H9 (cell line): ENCODE data around the gene SLC25A18. TPM values are rescaled to one million over a fixed set of nuclear protein-coding genes. Genes with fewer than 3 reads are reported as not detected.
A peak's percentile ranks its signal among the peaks of the same experiment; 100 is the strongest.

Experiments
- DNase-seq: peaks from one replicate; pipeline ENCODE4 v3.0.0-alpha.2; 2017
- H2AFZ ChIP-seq: one replicate; pipeline ENCODE4 v1.6.1; 2013; ENCODE audit warnings: mild to moderate bottlenecking, low read length, control low read depth, moderate library complexity
- H2AK5ac ChIP-seq: 2 replicates; pipeline ENCODE4 v1.6.1; 2013; ENCODE audit warnings: low read length, control low read depth, mixed read lengths; ENCODE audit not compliant: insufficient read length
- H2BK120ac ChIP-seq: one replicate; pipeline ENCODE4 v1.6.1; 2013; ENCODE audit warnings: low read depth, mild to moderate bottlenecking, low read length, control low read depth, inconsistent platforms; ENCODE audit not compliant: poor library complexity, severe bottlenecking
- H2BK12ac ChIP-seq: 2 replicates; pipeline ENCODE4 v1.6.1; 2013; ENCODE audit warnings: low read length, control low read depth, mixed read lengths, low read depth; ENCODE audit not compliant: insufficient read length
- H2BK15ac ChIP-seq: 2 replicates; pipeline ENCODE4 v1.6.1; 2013; ENCODE audit warnings: low read depth, low read length, control low read depth
- H2BK20ac ChIP-seq: one replicate; pipeline ENCODE4 v1.6.1; 2013; ENCODE audit warnings: low read depth, mild to moderate bottlenecking, low read length, control low read depth, inconsistent platforms; ENCODE audit not compliant: poor library complexity, severe bottlenecking
- H2BK5ac ChIP-seq: 2 replicates; pipeline ENCODE4 v1.6.1; 2013; ENCODE audit warnings: low read length, control low read depth, mixed read lengths; ENCODE audit not compliant: insufficient read length
- H3K14ac ChIP-seq: 2 replicates; pipeline ENCODE4 v1.6.1; 2013; ENCODE audit warnings: low read length, control low read depth; ENCODE audit not compliant: insufficient read depth
- H3K18ac ChIP-seq: 2 replicates; pipeline ENCODE4 v1.6.1; 2013; ENCODE audit warnings: low read depth, mild to moderate bottlenecking, mixed read lengths, low read length, control low read depth; ENCODE audit not compliant: insufficient read length
- H3K23ac ChIP-seq: 2 replicates; pipeline ENCODE4 v1.6.1; 2013; ENCODE audit warnings: low read length, control low read depth, mixed read lengths, low read depth; ENCODE audit not compliant: insufficient read length
- H3K23me2 ChIP-seq: 2 replicates; pipeline ENCODE4 v1.6.1; 2013; ENCODE audit warnings: low read depth, mild to moderate bottlenecking, mixed read lengths, low read length, control low read depth; ENCODE audit not compliant: insufficient read length, poor library complexity, severe bottlenecking
- H3K27ac ChIP-seq: 2 replicates; pipeline ENCODE4 v1.5.1; 2013; ENCODE audit warnings: low read length, control low read depth, mixed read lengths, low read depth; ENCODE audit not compliant: insufficient read length
- H3K27me3 ChIP-seq: 2 replicates; pipeline ENCODE4 v1.6.1; 2013; ENCODE audit warnings: low read length, control low read depth, inconsistent platforms; ENCODE audit not compliant: insufficient read depth
- H3K4ac ChIP-seq: 2 replicates; pipeline ENCODE4 v1.6.1; 2013; ENCODE audit warnings: low read depth, mild to moderate bottlenecking, control low read depth, inconsistent platforms, low read length, moderate library complexity
- H3K4me1 ChIP-seq: 2 replicates; pipeline ENCODE4 v1.6.1; 2013; ENCODE audit warnings: low read length, control low read depth, inconsistent platforms; ENCODE audit not compliant: insufficient read depth
- H3K4me2 ChIP-seq: 2 replicates; pipeline ENCODE4 v1.6.1; 2013; ENCODE audit warnings: low read length, control low read depth, mixed read lengths; ENCODE audit not compliant: insufficient read length, insufficient read depth
- H3K56ac ChIP-seq: 2 replicates; pipeline ENCODE4 v1.6.1; 2013; ENCODE audit warnings: low read depth, mild to moderate bottlenecking, mixed read lengths, low read length, control low read depth; ENCODE audit not compliant: insufficient read length
- H3K79me1 ChIP-seq: 2 replicates; pipeline ENCODE4 v1.6.1; 2013; ENCODE audit warnings: low read depth, mild to moderate bottlenecking, moderate library complexity, low read length, control low read depth, inconsistent platforms; ENCODE audit not compliant: insufficient read depth, poor library complexity, severe bottlenecking
- H3K79me2 ChIP-seq: 2 replicates; pipeline ENCODE4 v1.6.1; 2013; ENCODE audit warnings: low read length, control low read depth, inconsistent platforms; ENCODE audit not compliant: insufficient read depth
- H3K9ac ChIP-seq: 2 replicates; pipeline ENCODE4 v1.6.1; 2013; ENCODE audit warnings: low read length, control low read depth, mixed read lengths; ENCODE audit not compliant: insufficient read length; ENCODE audit errors: extremely low read depth
- H3K9me3 ChIP-seq: one replicate; pipeline ENCODE4 v1.6.1; 2013; ENCODE audit warnings: low read depth, low read length, inconsistent platforms; ENCODE audit not compliant: control insufficient read depth
- H3T11ph ChIP-seq: one replicate; pipeline ENCODE4 v1.6.1; 2013; ENCODE audit warnings: mild to moderate bottlenecking, low read length, control low read depth, inconsistent platforms
- H4K20me1 ChIP-seq: one replicate; pipeline ENCODE4 v1.6.1; 2013; ENCODE audit not compliant: control insufficient read depth, insufficient read length, insufficient read depth
- H4K5ac ChIP-seq: 2 replicates; pipeline ENCODE4 v1.6.1; 2013; ENCODE audit warnings: low read depth, mild to moderate bottlenecking, mixed read lengths, low read length, control low read depth; ENCODE audit not compliant: insufficient read length
- H4K8ac ChIP-seq: replicated peaks from 2 replicates; pipeline ENCODE4 v1.6.1; 2013; ENCODE audit warnings: low read length, control low read depth, mixed read lengths, low read depth; ENCODE audit not compliant: insufficient read length
- H4K91ac ChIP-seq: 2 replicates; pipeline ENCODE4 v1.6.1; 2013; ENCODE audit warnings: low read depth, mild to moderate bottlenecking, moderate library complexity, mixed read lengths, low read length, control low read depth; ENCODE audit not compliant: insufficient read length
- H3K27ac Mint-ChIP-seq, 3 experiments: 2 replicates in 2 of 3; 3 replicates in 1 of 3; pipeline ENCODE4 v1.8.0; 2020 to 2021; ENCODE audit warnings: mixed read lengths in 3 of 3, mild to moderate bottlenecking in 1 of 3, moderate library complexity in 1 of 3
- H3K27me3 Mint-ChIP-seq: 2 replicates; pipeline ENCODE4 v1.8.0; 2021; ENCODE audit warnings: low read depth, mild to moderate bottlenecking, moderate library complexity, mixed read lengths
- H3K36me3 Mint-ChIP-seq, 3 experiments: 2 replicates in 2 of 3; 3 replicates in 1 of 3; pipeline ENCODE4 v1.8.0; 2020 to 2021; ENCODE audit warnings: low read depth in 3 of 3, mixed read lengths in 3 of 3; ENCODE audit not compliant: insufficient read depth in 1 of 3
- H3K4me1 Mint-ChIP-seq, 2 experiments: 2 replicates each; pipeline ENCODE4 v1.8.0; 2020; ENCODE audit warnings: mixed read lengths in 2 of 2
- H3K4me3 Mint-ChIP-seq, 2 experiments: 2 replicates in 1 of 2; 3 replicates in 1 of 2; pipeline ENCODE4 v1.8.0; 2020 to 2021; ENCODE audit warnings: mild to moderate bottlenecking in 2 of 2, mixed read lengths in 2 of 2, moderate library complexity in 1 of 2
- H3K9me3 Mint-ChIP-seq, 2 experiments: 2 replicates in 1 of 2; 3 replicates in 1 of 2; pipeline ENCODE4 v1.8.0; 2020; ENCODE audit warnings: mild to moderate bottlenecking in 2 of 2, mixed read lengths in 2 of 2, moderate library complexity in 1 of 2
- WGBS: extraction: QIAGEN DNeasy Blood & Tissue Kit; methylation state at CpG from one replicate; pipeline ENCODE4 v1.1.7; 2013; ENCODE audit warnings: missing lambda C conversion rate, low lambda C conversion rate, mixed read lengths; ENCODE audit not compliant: insufficient read length; ENCODE audit errors: extremely low coverage; 5-methylcytosine and 5-hydroxymethylcytosine counted together
- total RNA-seq: library from RNA; stranded (reverse); gene quantifications from 2 replicates; pipeline ENCODE4 v1.2.1, GENCODE V29; 2021
- TF ChIP-seq, protein P1 (sequence below): fragments of 200-600 bp; sonication (generic); conservative IDR thresholded peaks from 3 replicates; pipeline ENCODE4 v1.8.0; 2021; ENCODE audit warnings: antibody characterized with exemption, mild to moderate bottlenecking

SLC25A18 gene
- total RNA-seq, 1 experiment from 2014 or later, result 2.3 TPM

DNA sequence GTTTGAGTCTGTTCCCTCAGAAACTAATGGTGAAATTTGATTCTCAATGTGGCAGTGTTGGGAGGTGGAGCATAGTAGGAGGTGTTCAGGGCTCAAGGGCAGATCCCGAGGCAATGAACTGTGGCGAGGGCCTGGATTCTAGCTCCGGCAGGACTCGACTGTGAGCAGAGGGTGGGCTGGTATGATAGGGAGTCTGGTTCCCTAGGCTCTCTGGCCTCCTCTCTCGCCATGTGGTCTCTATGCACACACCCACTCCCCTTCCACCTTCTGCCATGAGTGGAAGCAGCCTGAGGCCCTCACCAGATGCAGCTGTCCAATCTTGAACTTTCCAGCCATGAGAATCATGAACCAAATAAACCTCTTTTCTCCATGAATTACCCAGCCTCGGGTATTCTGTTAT, 32.9 kb downstream of the SLC25A18 start:
- no peak overlapping the region for H4K8ac ChIP-seq
- no peak overlapping the region for H3T11ph ChIP-seq
- H3K9ac ChIP-seq, result no peak overlapping the region
- Mint-ChIP-seq H3K4me1 (no peaks in the 10 kb centered on the region), H3K9me3 (no peaks in the 10 kb centered on the region), H3K27me3 (no peaks in the 10 kb centered on the region), H3K4me3 (no peak overlapping the region), H3K36me3 (peaks cover 51 to 94% (median 91%) of the 10 kb centered on the region in 3 experiments), H3K27ac (peak overlapping the region in 1 of 3 experiments; percentile 78; a peak in 1 of 7 replicates)
- H3K79me2 ChIP-seq, result no peaks in the 10 kb centered on the region
- no peak overlapping the region for H4K5ac ChIP-seq
- TF ChIP-seq, protein P1, sequence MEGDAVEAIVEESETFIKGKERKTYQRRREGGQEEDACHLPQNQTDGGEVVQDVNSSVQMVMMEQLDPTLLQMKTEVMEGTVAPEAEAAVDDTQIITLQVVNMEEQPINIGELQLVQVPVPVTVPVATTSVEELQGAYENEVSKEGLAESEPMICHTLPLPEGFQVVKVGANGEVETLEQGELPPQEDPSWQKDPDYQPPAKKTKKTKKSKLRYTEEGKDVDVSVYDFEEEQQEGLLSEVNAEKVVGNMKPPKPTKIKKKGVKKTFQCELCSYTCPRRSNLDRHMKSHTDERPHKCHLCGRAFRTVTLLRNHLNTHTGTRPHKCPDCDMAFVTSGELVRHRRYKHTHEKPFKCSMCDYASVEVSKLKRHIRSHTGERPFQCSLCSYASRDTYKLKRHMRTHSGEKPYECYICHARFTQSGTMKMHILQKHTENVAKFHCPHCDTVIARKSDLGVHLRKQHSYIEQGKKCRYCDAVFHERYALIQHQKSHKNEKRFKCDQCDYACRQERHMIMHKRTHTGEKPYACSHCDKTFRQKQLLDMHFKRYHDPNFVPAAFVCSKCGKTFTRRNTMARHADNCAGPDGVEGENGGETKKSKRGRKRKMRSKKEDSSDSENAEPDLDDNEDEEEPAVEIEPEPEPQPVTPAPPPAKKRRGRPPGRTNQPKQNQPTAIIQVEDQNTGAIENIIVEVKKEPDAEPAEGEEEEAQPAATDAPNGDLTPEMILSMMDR, result no peak
- no peak overlapping the region for H3K18ac ChIP-seq
- H3K23ac ChIP-seq, result no peak overlapping the region
- H2BK15ac ChIP-seq, result no peak overlapping the region
- no CpG with 5 or more reads among the region's 6 CpGs for WGBS
- no peaks in the 10 kb centered on the region for H3K9me3 ChIP-seq
- no peak overlapping the region for H3K14ac ChIP-seq
- H2BK5ac ChIP-seq, result no peak overlapping the region
- H2BK20ac ChIP-seq, result no peak overlapping the region
- no peaks in the 10 kb centered on the region for H3K4me1 ChIP-seq
- no peak overlapping the region for H4K91ac ChIP-seq
- no peak overlapping the region for H2AFZ ChIP-seq
- no peak overlapping the region for H3K4ac ChIP-seq
- no peaks in the 10 kb centered on the region for H3K23me2 ChIP-seq
- no peaks in the 10 kb centered on the region for H3K27me3 ChIP-seq
- DNase-seq, result no peak
- no peak overlapping the region for H3K27ac ChIP-seq
- no peaks in the 10 kb centered on the region for H3K79me1 ChIP-seq
- H2AK5ac ChIP-seq, result no peak overlapping the region
- H2BK12ac ChIP-seq, result no peak overlapping the region
- H3K4me2 ChIP-seq, result no peak overlapping the region
- no peak overlapping the region for H3K56ac ChIP-seq
- H2BK120ac ChIP-seq, result no peak overlapping the region
- H4K20me1 ChIP-seq, result no peaks in the 10 kb centered on the region
